ENCODE results near the gene PLCG2.

The PLCG2 gene

DNA sequence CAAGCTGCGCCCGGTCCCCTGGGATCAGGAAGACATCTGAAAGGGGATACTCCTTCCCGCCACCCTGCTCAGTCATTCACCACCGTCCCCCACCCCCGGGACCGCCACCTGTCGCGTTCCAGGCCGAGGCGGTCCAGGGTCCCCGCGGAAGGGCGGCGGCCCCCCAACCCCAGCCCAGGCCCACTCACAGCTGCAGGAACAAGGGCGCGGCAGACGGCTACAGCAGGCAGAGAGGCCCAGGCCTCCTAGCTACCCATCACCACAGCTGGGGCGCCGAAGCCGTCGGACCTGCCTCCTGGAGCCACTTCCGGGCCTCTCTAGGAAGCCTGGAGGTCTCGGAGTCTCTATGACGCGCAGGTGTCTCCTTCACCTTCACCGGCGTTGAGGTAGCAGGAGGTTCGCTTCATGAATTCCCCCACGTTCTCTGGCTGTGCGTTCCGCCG lies 232.1 kb downstream of the PLCG2 start, which contains the start of gene SDR42E1:
SDR42E1 (minus strand) TSS at position 272 of the 443 bp plus-strand sequence. CDS start 10,612 bp downstream, outside the sequence.
- H3K4me1 Mint-ChIP-seq = no peaks in the 10 kb centered on the region
- TF ChIP-seq CTCF (IDR thresholded peaks at IDR 0.05; ENCODE audit: unreplicated experiment in 3 of 3) = no peak
- H3K9me3 Mint-ChIP-seq = peaks cover 53% of the 10 kb centered on the region
- H3K27ac Mint-ChIP-seq = no peak within 1 kb of the TSS
- no peak within 1 kb of the TSS for H3K4me3 Mint-ChIP-seq
- peaks cover 8% of the 10 kb centered on the region for H3K27me3 Mint-ChIP-seq (ENCODE audit: low read depth)
- H3K36me3 Mint-ChIP-seq (ENCODE audit: low read depth) = peaks cover 8% of the 10 kb centered on the region
